Neural cell (in vitro differentiated cells): ENCODE measurements around the gene NKD1.

Experiments used
- CTCF ChIP-seq: fragments of 450-650 bp; IDR thresholded peaks from 2 replicates; pipeline ENCODE4 v1.5.1; 2014; ENCODE audit warnings: antibody characterized with exemption, mild to moderate bottlenecking, moderate library complexity; ENCODE audit not compliant: poor library complexity, severe bottlenecking
- EP300 ChIP-seq: fragments of 450-650 bp; conservative IDR thresholded peaks from 2 replicates; pipeline ENCODE4 v1.6.1; 2014; ENCODE audit warnings: antibody characterized with exemption, mild to moderate bottlenecking, moderate library complexity; ENCODE audit not compliant: poor library complexity, severe bottlenecking
- EZH2 ChIP-seq: fragments of 200-600, 300-800 bp; shearing (Covaris generic), sonication (generic); IDR thresholded peaks from 2 replicates; pipeline ENCODE4 v1.6.1; 2014; ENCODE audit warnings: antibody characterized with exemption, low read length, borderline replicate concordance, mild to moderate bottlenecking; ENCODE audit not compliant: insufficient read depth, poor library complexity, severe bottlenecking
- POLR2AphosphoS5 ChIP-seq: IDR thresholded peaks from 2 replicates; pipeline ENCODE4 v1.6.1; 2012
- RAD21 ChIP-seq: fragments of 450-650 bp; conservative IDR thresholded peaks from 2 replicates; pipeline ENCODE4 v1.6.1; 2014; ENCODE audit warnings: antibody characterized with exemption, mild to moderate bottlenecking, moderate library complexity
- REST ChIP-seq: IDR thresholded peaks from 2 replicates; pipeline ENCODE4 v1.6.1; 2012; ENCODE audit warnings: borderline replicate concordance

- TF ChIP-seq CTCF (no peak), RAD21 (no peak), POLR2AphosphoS5 (no peak), REST (no peak), EZH2 (no peak), EP300 (no peak)
These were observed 7.2 kb downstream of the NKD1 start for GRCh38 chr16:50555269-50555875.
